Type B pancreatic cell (in vitro differentiated cells): ENCODE results near the gene RER1. TPM values are rescaled to one million over a fixed set of nuclear protein-coding genes. Genes with fewer than 3 reads are reported as not detected.

Experiments
- DNase-seq: peaks from one replicate; pipeline ENCODE4 v3.0.0; 2021; ENCODE audit warnings: mixed read lengths; ENCODE audit not compliant: unreplicated experiment; ENCODE audit errors: extremely low spot score
- H3K27ac Mint-ChIP-seq: 2 replicates; pipeline ENCODE4 v1.8.0; 2021; ENCODE audit warnings: mild to moderate bottlenecking, mixed read lengths
- H3K27me3 Mint-ChIP-seq: 2 replicates; pipeline ENCODE4 v1.8.0; 2021; ENCODE audit warnings: mixed read lengths
- H3K36me3 Mint-ChIP-seq: 2 replicates; pipeline ENCODE4 v1.8.0; 2021; ENCODE audit warnings: mixed read lengths
- H3K4me1 Mint-ChIP-seq: one replicate; pipeline ENCODE4 v1.8.0; 2021; ENCODE audit warnings: mixed read lengths; ENCODE audit not compliant: unreplicated experiment
- H3K4me3 Mint-ChIP-seq: 2 replicates; pipeline ENCODE4 v1.8.0; 2021; ENCODE audit warnings: mild to moderate bottlenecking, mixed read lengths
- H3K9me3 Mint-ChIP-seq: 2 replicates; pipeline ENCODE4 v1.8.0; 2021; ENCODE audit warnings: mixed read lengths
- total RNA-seq: library from RNA; stranded (reverse); gene quantifications from 2 replicates; pipeline ENCODE4 v1.2.1, GENCODE V29; 2021; ENCODE audit warnings: low replicate concordance
- TF ChIP-seq, protein P1 (sequence below): fragments of 200-600 bp; sonication (generic); conservative IDR thresholded peaks from 2 replicates; pipeline ENCODE4 v1.5.0; 2021; ENCODE audit warnings: antibody characterized with exemption, mild to moderate bottlenecking

RER1 gene
- total RNA-seq, 1 donor from 2014 or later, result 126 TPM

DNA sequence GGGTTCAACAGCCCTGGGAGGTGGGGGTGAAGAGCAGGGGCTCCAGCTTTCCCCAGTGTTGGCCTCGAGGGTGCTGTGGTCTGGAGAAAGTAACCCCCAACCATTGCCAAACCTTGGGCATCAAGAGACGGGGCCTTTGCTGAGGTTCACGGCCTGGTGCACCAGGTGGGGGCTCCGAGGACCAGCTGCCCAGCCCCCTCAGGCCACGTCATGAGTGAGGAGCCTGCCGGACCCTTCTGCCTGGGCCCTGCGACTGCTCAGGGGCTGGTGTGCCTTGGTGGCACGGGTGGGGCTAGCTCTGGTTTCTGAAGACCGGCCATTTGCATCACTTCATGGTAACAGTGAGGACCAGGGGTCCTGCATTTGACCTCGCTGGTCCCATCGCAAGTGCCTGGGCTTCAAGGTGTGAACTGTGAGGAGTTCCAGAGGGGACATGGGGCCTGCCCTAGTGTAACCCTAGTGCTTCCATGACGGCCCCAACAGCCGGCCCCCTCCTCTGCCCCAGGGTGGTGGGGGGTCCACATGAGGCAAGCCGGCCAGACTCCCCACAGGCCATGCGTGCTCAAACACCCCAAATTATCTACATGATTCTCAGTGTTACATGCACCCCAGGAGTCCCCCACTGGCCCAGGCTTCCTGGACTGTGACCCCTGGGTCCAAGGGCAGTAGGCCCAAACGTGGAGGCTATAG lies 13.7 kb upstream of the RER1 start:
- Mint-ChIP-seq H3K36me3 (no peaks in the 10 kb centered on the region), H3K9me3 (no peaks in the 10 kb centered on the region), H3K27ac (no peak overlapping the region), H3K4me1 (no peaks in the 10 kb centered on the region), H3K27me3 (no peaks in the 10 kb centered on the region), H3K4me3 (no peak overlapping the region)
- TF ChIP-seq, protein P1, sequence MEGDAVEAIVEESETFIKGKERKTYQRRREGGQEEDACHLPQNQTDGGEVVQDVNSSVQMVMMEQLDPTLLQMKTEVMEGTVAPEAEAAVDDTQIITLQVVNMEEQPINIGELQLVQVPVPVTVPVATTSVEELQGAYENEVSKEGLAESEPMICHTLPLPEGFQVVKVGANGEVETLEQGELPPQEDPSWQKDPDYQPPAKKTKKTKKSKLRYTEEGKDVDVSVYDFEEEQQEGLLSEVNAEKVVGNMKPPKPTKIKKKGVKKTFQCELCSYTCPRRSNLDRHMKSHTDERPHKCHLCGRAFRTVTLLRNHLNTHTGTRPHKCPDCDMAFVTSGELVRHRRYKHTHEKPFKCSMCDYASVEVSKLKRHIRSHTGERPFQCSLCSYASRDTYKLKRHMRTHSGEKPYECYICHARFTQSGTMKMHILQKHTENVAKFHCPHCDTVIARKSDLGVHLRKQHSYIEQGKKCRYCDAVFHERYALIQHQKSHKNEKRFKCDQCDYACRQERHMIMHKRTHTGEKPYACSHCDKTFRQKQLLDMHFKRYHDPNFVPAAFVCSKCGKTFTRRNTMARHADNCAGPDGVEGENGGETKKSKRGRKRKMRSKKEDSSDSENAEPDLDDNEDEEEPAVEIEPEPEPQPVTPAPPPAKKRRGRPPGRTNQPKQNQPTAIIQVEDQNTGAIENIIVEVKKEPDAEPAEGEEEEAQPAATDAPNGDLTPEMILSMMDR, result no peak
- DNase-seq, result no peak

DNA sequence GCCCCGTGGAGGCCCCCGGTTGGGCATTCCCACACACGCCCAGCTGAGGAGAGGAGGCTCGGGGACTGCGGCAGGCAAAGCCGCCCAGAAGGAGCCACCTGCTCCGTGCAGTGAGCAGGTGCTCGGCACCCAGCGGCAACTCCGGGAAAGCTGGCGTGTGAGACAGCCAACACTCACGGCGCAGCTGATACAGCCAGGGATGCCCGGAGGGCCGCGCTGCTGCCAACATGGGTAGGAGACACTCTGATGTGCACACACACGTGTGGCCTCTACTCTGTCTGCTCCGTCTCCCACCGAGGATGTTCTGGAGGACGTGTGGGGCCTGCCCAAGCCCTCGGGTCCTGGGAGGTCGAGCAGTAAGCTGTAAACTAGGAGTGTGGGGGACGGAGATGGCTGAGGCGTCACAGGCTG lies 13.2 kb upstream of the RER1 start:
- H3K27ac Mint-ChIP-seq, result no peak overlapping the region
- no peaks in the 10 kb centered on the region for H3K9me3 Mint-ChIP-seq
- no peak for DNase-seq
- H3K4me1 Mint-ChIP-seq, result no peaks in the 10 kb centered on the region
- H3K27me3 Mint-ChIP-seq, result no peaks in the 10 kb centered on the region
- TF ChIP-seq, protein P1, result no peak
- no peak overlapping the region for H3K4me3 Mint-ChIP-seq
- H3K36me3 Mint-ChIP-seq, result no peaks in the 10 kb centered on the region

DNA sequence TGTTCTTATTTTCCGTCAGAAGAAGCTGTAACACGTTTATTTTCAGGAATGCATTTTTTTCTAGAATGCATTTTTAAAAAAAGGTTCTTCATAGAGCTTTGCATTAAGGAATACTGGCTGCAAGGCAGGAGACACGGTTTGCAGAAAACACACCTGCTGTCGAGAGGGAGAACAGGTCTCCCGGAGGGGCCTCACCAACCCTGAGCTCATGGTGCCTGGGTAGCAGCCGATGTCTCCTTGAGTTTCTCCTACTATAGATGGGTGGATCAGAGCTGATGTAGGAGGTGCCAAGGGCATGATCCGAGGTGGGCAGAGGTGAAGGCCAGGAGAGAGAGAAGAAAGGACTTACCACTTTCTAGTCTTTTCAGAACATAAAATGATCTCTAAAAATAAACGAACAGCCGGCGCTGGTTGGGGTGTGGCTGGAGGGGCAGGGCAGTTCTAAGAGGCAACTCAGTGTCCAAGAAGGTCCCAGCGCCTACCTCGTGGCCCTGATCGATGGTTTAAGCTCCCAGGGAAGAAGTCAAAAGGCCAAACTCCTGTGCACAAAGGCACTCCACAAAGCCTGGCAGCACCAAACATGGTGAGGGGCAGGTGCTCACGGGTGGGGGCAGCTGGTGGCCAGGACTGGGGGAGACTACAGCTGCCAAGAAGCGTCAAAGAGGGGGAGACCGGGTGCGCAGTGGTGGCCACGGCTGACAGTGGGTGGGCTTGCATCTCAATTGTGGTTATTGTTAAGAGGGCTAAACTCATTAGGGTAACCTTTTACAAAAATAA lies 12.5 kb upstream of the RER1 start:
- TF ChIP-seq, protein P1, result no peak
- Mint-ChIP-seq H3K36me3 (no peaks in the 10 kb centered on the region), H3K4me3 (no peak overlapping the region), H3K27ac (no peak overlapping the region), H3K4me1 (no peaks in the 10 kb centered on the region), H3K9me3 (no peaks in the 10 kb centered on the region), H3K27me3 (no peaks in the 10 kb centered on the region)
- DNase-seq, result no peak

DNA sequence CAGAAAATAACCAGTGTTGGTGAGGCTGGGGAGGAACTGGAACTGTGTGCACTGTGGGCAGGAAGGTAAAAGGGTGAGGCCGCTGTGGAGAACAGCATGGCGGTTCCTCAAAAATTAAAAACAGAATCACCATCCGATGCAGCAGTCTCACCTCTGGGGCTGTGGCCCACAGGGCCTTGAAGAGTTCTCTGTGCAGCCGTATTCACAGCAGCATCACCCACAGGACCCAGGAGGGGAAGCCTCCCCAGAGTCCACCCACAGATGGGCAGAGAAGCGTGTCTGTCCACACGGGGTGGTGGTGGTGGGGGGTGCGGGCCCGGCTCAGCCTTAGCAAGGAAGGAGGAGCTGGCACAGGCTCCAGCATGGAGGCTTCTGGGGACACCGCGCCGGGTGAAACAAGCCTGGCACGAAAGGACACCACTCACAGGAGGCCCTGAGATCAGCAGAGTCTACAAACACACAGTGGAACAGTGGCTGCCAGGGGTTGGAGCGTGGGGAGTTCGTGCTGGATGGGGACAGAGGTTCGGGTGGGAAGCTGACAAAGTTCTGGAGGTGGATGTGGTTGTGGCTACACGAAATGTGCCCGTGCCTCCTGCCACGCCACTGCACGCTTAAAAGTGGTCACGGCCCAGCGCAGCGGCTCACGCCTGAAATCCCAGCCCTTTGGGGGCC lies 11.8 kb upstream of the RER1 start:
- no peaks in the 10 kb centered on the region for H3K36me3 Mint-ChIP-seq
- no peak for DNase-seq
- H3K27ac Mint-ChIP-seq, result no peak overlapping the region
- no peaks in the 10 kb centered on the region for H3K4me1 Mint-ChIP-seq
- no peaks in the 10 kb centered on the region for H3K9me3 Mint-ChIP-seq
- TF ChIP-seq, protein P1, result no peak
- no peak overlapping the region for H3K4me3 Mint-ChIP-seq
- no peaks in the 10 kb centered on the region for H3K27me3 Mint-ChIP-seq

DNA sequence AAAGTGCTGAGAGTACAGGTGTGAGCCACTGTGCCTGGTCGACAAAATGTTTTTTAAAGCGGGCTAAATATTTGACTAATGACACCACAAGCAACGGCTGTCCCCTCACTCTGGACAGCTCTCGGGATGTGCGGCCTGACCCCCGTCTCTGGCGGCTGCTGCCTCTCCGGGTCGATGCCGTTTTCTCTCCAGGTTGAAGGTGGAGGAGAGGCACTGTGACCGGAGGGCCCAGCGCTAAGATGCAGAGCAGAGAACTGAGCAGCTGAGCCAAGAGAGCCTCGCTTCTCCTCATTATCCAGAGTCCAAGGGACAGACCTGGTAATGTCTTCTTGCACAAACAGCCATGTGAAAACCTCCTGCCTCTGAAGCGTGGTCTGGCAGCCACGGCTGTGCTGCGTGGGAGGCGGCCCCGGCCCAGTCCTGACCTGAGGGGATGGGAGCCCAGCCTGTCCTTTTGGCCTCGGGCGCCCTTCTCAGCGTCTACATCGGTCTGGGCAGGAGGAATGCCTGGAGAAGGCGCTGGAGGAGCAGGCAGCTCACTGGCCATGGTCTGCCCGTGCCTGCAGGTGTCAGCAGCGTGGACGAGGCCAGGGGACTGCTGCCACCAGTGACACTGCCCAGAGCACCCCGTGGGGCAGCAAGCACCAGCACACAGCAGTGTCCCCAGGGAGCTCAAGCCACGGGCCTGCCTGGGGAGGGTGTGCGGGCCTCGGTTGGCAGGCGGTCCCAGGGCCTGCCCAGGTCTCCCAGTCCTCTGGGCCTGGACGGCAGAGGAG lies 10.6 kb upstream of the RER1 start:
- no peaks in the 10 kb centered on the region for H3K4me1 Mint-ChIP-seq
- H3K27ac Mint-ChIP-seq, result no peak overlapping the region

More for the DNA sequence above, 10.6 kb upstream of the RER1 start:
- DNase-seq, result no peak
- Mint-ChIP-seq H3K27me3 (no peaks in the 10 kb centered on the region), H3K36me3 (no peaks in the 10 kb centered on the region), H3K4me3 (no peak overlapping the region), H3K9me3 (no peaks in the 10 kb centered on the region)
- TF ChIP-seq, protein P1, result no peak
